C4-2B (cell line): ENCODE results near the gene MOCOS.

Experiments
- ZFX ChIP-seq: fragments of 450-650 bp; IDR thresholded peaks from 2 replicates; pipeline ENCODE4 v1.6.1; 2017
- TF ChIP-seq, protein P1 (sequence below): fragments of 450-650 bp; conservative IDR thresholded peaks from 2 replicates; pipeline ENCODE4 v1.5.1; 2017; ENCODE audit warnings: mild to moderate bottlenecking

DNA sequence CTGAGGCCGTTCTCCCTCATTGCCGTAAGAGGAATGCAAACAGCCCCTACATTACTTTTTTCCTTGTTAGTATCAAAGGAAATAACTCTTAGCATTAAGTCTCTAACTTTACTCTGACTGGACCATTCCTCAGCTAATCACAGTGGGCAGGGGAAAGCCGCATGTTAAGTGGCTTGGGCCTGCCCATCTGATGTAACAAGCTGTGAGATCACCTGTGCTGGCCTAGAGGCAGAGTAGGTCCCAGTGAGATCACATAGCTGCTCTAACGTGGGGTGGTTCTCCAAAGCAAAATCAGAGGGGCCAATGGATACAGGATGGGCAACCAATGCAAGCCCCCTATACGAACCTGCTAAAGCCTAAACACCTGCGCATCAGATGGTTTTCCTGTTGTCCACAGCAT is 5.9 kb upstream of the MOCOS start:
- TF ChIP-seq, protein P1, sequence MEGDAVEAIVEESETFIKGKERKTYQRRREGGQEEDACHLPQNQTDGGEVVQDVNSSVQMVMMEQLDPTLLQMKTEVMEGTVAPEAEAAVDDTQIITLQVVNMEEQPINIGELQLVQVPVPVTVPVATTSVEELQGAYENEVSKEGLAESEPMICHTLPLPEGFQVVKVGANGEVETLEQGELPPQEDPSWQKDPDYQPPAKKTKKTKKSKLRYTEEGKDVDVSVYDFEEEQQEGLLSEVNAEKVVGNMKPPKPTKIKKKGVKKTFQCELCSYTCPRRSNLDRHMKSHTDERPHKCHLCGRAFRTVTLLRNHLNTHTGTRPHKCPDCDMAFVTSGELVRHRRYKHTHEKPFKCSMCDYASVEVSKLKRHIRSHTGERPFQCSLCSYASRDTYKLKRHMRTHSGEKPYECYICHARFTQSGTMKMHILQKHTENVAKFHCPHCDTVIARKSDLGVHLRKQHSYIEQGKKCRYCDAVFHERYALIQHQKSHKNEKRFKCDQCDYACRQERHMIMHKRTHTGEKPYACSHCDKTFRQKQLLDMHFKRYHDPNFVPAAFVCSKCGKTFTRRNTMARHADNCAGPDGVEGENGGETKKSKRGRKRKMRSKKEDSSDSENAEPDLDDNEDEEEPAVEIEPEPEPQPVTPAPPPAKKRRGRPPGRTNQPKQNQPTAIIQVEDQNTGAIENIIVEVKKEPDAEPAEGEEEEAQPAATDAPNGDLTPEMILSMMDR: no peak
- TF ChIP-seq ZFX: no peak
